ENCODE results near the gene PRSS2.
"Not testable (repeated sequence)": the region's sequence is repeated elsewhere in the genome, so short reads cannot be mapped to it uniquely, and the experiment has no call there.

The PRSS2 gene

DNA sequence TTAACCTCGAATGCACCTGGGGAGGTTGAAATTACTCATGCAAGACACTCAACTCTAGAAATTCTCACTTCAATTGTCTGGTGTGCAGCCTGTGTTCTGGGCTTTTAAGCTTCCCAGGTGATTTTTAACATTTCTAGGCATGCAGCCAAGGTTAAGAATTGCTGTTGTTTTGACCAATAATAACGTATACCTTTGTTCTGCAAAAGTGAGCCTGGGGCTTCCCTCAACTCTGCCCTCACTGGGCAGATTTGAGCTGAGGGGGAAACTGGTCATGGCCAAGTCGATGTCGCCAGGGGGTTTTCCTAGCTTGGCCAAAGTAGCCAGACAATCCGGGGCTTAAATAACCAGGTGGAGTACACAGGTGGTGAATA, 568 bp downstream of the PRSS2 start:
- DNase-seq, result no peak
- H3K27ac Mint-ChIP-seq, result no peak overlapping the region
- H3K36me3 Mint-ChIP-seq (ENCODE audit: low read depth), result no peaks in the 10 kb centered on the region
- H3K27me3 Mint-ChIP-seq (ENCODE audit: low read depth, poor library complexity), result peaks cover 48% of the 10 kb centered on the region
- TF ChIP-seq, protein P1, sequence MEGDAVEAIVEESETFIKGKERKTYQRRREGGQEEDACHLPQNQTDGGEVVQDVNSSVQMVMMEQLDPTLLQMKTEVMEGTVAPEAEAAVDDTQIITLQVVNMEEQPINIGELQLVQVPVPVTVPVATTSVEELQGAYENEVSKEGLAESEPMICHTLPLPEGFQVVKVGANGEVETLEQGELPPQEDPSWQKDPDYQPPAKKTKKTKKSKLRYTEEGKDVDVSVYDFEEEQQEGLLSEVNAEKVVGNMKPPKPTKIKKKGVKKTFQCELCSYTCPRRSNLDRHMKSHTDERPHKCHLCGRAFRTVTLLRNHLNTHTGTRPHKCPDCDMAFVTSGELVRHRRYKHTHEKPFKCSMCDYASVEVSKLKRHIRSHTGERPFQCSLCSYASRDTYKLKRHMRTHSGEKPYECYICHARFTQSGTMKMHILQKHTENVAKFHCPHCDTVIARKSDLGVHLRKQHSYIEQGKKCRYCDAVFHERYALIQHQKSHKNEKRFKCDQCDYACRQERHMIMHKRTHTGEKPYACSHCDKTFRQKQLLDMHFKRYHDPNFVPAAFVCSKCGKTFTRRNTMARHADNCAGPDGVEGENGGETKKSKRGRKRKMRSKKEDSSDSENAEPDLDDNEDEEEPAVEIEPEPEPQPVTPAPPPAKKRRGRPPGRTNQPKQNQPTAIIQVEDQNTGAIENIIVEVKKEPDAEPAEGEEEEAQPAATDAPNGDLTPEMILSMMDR (IDR thresholded peaks at IDR 0.05), result no peak
- no peak overlapping the region for H3K4me3 Mint-ChIP-seq
- H3K4me1 Mint-ChIP-seq, result peaks cover 4% of the 10 kb centered on the region
- no peaks in the 10 kb centered on the region for H3K9me3 Mint-ChIP-seq

DNA sequence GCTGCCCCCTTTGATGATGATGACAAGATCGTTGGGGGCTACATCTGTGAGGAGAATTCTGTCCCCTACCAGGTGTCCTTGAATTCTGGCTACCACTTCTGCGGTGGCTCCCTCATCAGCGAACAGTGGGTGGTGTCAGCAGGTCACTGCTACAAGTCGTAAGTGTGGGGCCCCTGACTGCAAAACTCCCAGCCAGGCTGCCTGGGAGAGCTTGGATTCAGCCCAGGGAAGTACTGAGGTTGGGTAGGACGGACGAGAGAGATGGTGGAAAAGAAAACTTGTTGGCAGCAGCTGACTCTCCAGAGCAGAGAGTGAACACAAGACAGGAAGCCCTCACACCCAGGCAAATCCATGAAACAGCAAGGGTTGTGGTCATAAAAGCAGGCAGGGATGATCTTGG, 1.3 kb downstream of the PRSS2 start:
- Mint-ChIP-seq H3K4me3 (no peak overlapping the region), H3K27me3 (ENCODE audit: low read depth, poor library complexity) (peaks cover 45% of the 10 kb centered on the region), H3K36me3 (ENCODE audit: low read depth) (no peaks in the 10 kb centered on the region), H3K27ac (no peak overlapping the region), H3K9me3 (no peaks in the 10 kb centered on the region), H3K4me1 (peaks cover 4% of the 10 kb centered on the region)
- TF ChIP-seq, protein P1 (IDR thresholded peaks at IDR 0.05), result no peak
- DNase-seq, result no peak

DNA sequence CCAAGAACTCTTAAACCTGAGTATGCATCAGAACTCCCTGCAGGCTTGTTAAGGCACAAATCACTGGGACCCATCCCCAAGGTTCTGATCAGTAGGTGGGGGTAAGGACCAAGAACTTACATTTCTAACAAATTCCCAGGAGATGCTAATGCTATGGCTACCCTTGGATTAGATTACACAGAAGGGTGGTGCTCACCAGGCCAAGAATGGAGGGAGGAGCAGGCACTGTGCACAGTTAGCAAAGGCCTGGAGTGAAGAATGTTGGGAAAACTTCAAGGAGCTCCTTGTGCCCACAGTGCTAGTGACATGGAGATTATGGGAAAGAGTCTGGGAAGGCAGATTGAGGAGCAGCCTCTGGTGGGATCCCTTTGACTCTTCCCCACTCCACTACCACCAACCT, 1.9 kb downstream of the PRSS2 start:
- H3K36me3 Mint-ChIP-seq (ENCODE audit: low read depth), result no peaks in the 10 kb centered on the region
- no peak for DNase-seq
- no peak overlapping the region for H3K4me3 Mint-ChIP-seq
- no peak overlapping the region for H3K27ac Mint-ChIP-seq
- peaks cover 40% of the 10 kb centered on the region for H3K27me3 Mint-ChIP-seq (ENCODE audit: low read depth, poor library complexity)
- peaks cover 4% of the 10 kb centered on the region for H3K4me1 Mint-ChIP-seq
- TF ChIP-seq, protein P1 (IDR thresholded peaks at IDR 0.05), result no peak
- H3K9me3 Mint-ChIP-seq, result no peaks in the 10 kb centered on the region

DNA sequence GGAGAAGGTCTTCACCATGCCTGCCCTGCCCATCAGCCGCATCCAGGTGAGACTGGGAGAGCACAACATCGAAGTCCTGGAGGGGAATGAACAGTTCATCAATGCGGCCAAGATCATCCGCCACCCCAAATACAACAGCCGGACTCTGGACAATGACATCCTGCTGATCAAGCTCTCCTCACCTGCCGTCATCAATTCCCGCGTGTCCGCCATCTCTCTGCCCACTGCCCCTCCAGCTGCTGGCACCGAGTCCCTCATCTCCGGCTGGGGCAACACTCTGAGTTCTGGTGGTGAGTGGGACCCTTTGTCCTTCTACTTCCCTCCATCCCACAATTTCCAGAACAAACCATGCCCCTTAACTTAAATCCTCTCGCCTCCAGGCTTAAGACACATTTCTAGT, 2.5 kb downstream of the PRSS2 start:
- Mint-ChIP-seq H3K27me3 (ENCODE audit: low read depth, poor library complexity) (peaks cover 37% of the 10 kb centered on the region), H3K4me3 (no peak overlapping the region), H3K36me3 (ENCODE audit: low read depth) (no peaks in the 10 kb centered on the region), H3K4me1 (peaks cover 4% of the 10 kb centered on the region), H3K9me3 (no peaks in the 10 kb centered on the region), H3K27ac (no peak overlapping the region)
- TF ChIP-seq, protein P1 (IDR thresholded peaks at IDR 0.05), result no peak
- DNase-seq, result no peak

DNA sequence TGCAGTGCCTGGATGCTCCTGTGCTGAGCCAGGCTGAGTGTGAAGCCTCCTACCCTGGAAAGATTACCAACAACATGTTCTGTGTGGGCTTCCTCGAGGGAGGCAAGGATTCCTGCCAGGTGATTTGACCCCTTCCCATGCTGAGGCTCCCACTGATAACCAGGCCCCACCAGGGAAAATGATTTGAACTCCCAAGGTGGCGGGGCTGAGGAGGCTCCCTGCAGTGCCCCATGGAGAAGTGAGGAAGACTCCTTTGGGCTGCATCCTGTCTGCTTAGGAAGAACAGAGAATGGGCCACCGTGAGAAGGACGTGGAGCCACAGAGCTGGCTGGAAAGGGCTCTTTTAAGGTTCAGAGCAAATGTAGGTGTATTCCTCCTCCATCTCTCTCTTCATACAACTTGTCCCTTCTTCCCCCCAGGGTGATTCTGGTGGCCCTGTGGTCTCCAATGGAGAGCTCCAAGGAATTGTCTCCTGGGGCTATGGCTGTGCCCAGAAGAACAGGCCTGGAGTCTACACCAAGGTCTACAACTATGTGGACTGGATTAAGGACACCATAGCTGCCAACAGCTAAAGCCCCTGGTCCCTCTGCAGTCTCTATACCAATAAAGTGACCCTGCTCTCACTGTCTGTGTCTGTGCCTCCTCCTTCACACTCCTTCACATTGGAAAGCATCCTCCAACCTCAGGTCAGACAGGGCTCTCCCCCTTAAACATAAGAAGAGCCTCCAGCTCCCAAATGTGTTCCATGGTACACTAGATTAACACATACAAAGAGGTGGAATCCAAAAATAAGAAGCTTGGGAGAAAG, 3.4 kb downstream of the PRSS2 start:
- peaks cover 4% of the 10 kb centered on the region for H3K4me1 Mint-ChIP-seq
- no peaks in the 10 kb centered on the region for H3K36me3 Mint-ChIP-seq (ENCODE audit: low read depth)
- TF ChIP-seq, protein P1 (IDR thresholded peaks at IDR 0.05), result no peak
- H3K4me3 Mint-ChIP-seq, result no peak overlapping the region
- no peak for DNase-seq
- peaks cover 37% of the 10 kb centered on the region for H3K27me3 Mint-ChIP-seq (ENCODE audit: low read depth, poor library complexity)
- no peaks in the 10 kb centered on the region for H3K9me3 Mint-ChIP-seq
- no peak overlapping the region for H3K27ac Mint-ChIP-seq

DNA sequence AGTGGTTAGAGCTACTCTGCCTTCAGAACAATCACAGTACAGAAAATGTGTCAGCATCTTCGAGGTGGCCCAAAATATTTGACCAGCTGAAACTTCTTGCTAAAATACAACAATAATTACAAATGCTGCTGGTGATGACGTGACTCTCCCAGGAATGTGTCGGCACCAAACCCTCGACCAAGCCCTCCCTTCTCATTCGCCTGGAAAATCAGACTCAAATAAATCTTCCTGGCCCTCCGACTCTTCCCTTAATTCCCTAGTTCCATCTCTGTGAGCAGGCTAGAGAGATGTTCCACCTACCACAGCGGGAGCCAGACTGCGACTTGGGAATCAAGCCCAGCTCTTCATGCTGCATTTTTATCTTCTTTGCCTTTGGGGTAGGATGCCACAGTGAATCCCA, 4.1 kb downstream of the PRSS2 start:
- no peaks in the 10 kb centered on the region for H3K9me3 Mint-ChIP-seq
- H3K36me3 Mint-ChIP-seq (ENCODE audit: low read depth), result no peaks in the 10 kb centered on the region
- no peak for DNase-seq
- peaks cover 31% of the 10 kb centered on the region for H3K27me3 Mint-ChIP-seq (ENCODE audit: low read depth, poor library complexity)
- H3K4me1 Mint-ChIP-seq, result peaks cover 4% of the 10 kb centered on the region
- H3K27ac Mint-ChIP-seq, result no peak overlapping the region
- H3K4me3 Mint-ChIP-seq, result no peak overlapping the region
- TF ChIP-seq, protein P1 (IDR thresholded peaks at IDR 0.05), result no peak

DNA sequence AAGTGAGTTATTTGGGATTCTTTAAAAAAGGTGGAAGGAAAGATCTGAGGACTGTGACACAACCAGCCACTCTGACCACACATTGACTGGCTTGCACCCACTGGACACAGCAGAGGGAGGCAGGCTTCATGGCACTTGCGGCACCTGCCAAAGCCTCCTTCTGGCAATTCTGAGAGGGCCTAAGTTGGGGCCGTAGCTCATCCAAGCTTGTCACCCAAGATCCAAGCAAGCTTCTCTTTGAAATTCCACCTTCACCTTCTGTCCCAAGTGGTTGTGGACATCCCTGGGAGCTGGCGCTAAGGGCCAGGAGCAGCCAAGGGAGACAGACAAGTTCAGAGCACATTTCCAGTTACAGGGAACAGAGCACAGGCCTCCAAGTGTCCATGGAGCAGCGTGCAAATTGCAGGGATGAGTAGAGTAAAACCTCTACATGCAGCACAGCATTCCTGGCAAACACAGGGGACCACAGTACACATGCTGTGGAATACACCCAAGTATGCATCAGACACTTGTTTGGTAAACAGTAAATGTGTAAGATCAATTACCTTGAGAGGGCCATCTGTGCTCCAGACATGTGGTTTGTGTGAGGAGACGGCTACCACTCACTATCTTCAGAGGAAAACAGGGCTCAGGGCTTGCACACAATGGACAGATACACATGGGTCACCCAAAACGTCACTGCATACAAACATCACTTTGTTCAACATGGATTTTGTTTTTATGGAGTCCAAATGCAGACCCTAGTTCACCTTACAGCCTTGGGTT, 4.8 kb downstream of the PRSS2 start:
- not testable (repeated sequence) for H3K9me3 Mint-ChIP-seq; H3K36me3 Mint-ChIP-seq (ENCODE audit: low read depth); H3K27ac Mint-ChIP-seq; H3K4me1 Mint-ChIP-seq; H3K4me3 Mint-ChIP-seq; DNase-seq
- H3K27me3 Mint-ChIP-seq (ENCODE audit: low read depth, poor library complexity), result peaks cover 32% of the 10 kb centered on the region
